ENCODE measurements around the gene LMTK3. TPM values are rescaled to one million over a fixed set of nuclear protein-coding genes. Genes with fewer than 3 reads are reported as not detected.

LMTK3 gene
- total RNA-seq, 1 donor from 2014 or later, result 0.02 TPM

DNA sequence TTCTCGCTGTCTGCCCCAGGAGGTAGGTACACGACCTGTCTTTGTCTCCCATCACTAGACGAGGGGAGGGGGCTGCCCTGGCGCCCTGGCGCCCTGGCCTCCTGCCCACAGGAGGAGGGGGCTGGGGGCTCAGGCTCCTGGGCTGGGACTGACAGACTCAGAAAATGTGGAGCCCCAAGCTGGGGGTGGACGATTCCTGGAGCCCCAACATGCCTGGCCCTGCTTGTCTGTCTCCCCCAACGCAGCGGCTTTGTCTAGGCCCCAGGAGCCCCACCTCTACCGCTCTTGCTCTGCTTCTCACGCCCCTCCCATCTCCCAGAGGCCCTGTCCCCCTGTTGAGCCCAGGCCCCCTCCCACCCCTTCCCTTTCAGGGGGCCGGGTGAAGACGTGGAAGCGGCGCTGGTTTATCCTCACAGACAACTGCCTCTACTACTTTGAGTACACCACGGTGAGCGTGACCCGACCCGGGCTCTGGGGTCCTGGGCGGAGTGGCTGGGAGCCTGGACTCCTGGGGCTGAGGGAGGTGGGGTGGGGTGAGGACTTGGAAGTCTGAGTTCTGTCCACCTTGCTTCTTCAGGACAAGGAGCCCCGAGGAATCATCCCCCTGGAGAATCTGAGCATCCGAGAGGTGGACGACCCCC is 33.8 kb downstream of the LMTK3 start:
- Histone ChIP-seq H4K20me1 (ENCODE audit: low read depth) (peaks cover 33% of the 10 kb centered on the region), H3K27ac (no peak overlapping the region), H2AFZ (replicated peaks) (no peak overlapping the region), H3K9ac (no peak overlapping the region), H3K27me3 (no peaks in the 10 kb centered on the region), H3F3A (ENCODE audit: low read depth) (peaks cover 30% of the 10 kb centered on the region), H3K9me3 (ENCODE audit: low read depth) (no peaks in the 10 kb centered on the region), H3K79me2 (ENCODE audit: low read depth) (no peaks in the 10 kb centered on the region), H3K4me3 (no peak overlapping the region), H3K4me1 (no peaks in the 10 kb centered on the region), H3K36me3 (no peaks in the 10 kb centered on the region), H3K4me2 (no peak overlapping the region)
- peaks cover 32% of the 10 kb centered on the region for H3K36me3 Mint-ChIP-seq
- peaks cover 19% of the 10 kb centered on the region for H3K27me3 Mint-ChIP-seq (ENCODE audit: insufficient read depth, low read depth)
- H3K4me3 Mint-ChIP-seq, result no peak overlapping the region
- H3K9me3 Mint-ChIP-seq, result no peaks in the 10 kb centered on the region
- TF ChIP-seq EZH2 (IDR thresholded peaks at IDR 0.05) (no peak), EZH2phosphoT487 (IDR thresholded peaks at IDR 0.05) (no peak)
- TF ChIP-seq, protein P1, sequence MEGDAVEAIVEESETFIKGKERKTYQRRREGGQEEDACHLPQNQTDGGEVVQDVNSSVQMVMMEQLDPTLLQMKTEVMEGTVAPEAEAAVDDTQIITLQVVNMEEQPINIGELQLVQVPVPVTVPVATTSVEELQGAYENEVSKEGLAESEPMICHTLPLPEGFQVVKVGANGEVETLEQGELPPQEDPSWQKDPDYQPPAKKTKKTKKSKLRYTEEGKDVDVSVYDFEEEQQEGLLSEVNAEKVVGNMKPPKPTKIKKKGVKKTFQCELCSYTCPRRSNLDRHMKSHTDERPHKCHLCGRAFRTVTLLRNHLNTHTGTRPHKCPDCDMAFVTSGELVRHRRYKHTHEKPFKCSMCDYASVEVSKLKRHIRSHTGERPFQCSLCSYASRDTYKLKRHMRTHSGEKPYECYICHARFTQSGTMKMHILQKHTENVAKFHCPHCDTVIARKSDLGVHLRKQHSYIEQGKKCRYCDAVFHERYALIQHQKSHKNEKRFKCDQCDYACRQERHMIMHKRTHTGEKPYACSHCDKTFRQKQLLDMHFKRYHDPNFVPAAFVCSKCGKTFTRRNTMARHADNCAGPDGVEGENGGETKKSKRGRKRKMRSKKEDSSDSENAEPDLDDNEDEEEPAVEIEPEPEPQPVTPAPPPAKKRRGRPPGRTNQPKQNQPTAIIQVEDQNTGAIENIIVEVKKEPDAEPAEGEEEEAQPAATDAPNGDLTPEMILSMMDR (IDR thresholded peaks at IDR 0.05), result no peak
- no peak overlapping the region for H3K27ac Mint-ChIP-seq
- DNase-seq (ENCODE audit: low spot score), result no peak
- peaks cover 15% of the 10 kb centered on the region for H3K4me1 Mint-ChIP-seq

GRCh38 chr19:48477067-48477685 is 34.5 kb downstream of the LMTK3 start:
- peaks cover 39% of the 10 kb centered on the region for H4K20me1 ChIP-seq (ENCODE audit: low read depth)
- no peak overlapping the region for H3K9ac ChIP-seq
- H3K27ac Mint-ChIP-seq, result no peak overlapping the region
- no peaks in the 10 kb centered on the region for H3K4me1 ChIP-seq
- no peak overlapping the region for H3K4me3 Mint-ChIP-seq
- no peak for DNase-seq (ENCODE audit: low spot score)
- H2AFZ ChIP-seq (replicated peaks), result no peak overlapping the region
- H3K36me3 Mint-ChIP-seq, result peaks cover 35% of the 10 kb centered on the region
- no peak overlapping the region for H3K27ac ChIP-seq
- no peaks in the 10 kb centered on the region for H3K9me3 Mint-ChIP-seq
- H3K4me3 ChIP-seq, result no peak overlapping the region
- no peaks in the 10 kb centered on the region for H3K79me2 ChIP-seq (ENCODE audit: low read depth)
- peaks cover 26% of the 10 kb centered on the region for H3F3A ChIP-seq (ENCODE audit: low read depth)
- TF ChIP-seq EZH2phosphoT487 (IDR thresholded peaks at IDR 0.05), result no peak
- TF ChIP-seq, protein P1 (IDR thresholded peaks at IDR 0.05), result no peak
- TF ChIP-seq EZH2 (IDR thresholded peaks at IDR 0.05), result no peak
- H3K4me1 Mint-ChIP-seq, result peaks cover 13% of the 10 kb centered on the region
- H3K9me3 ChIP-seq (ENCODE audit: low read depth), result no peaks in the 10 kb centered on the region
- H3K4me2 ChIP-seq, result no peak overlapping the region
- H3K27me3 Mint-ChIP-seq (ENCODE audit: insufficient read depth, low read depth), result peaks cover 18% of the 10 kb centered on the region
- H3K27me3 ChIP-seq, result no peaks in the 10 kb centered on the region
- H3K36me3 ChIP-seq, result no peaks in the 10 kb centered on the region

DNA sequence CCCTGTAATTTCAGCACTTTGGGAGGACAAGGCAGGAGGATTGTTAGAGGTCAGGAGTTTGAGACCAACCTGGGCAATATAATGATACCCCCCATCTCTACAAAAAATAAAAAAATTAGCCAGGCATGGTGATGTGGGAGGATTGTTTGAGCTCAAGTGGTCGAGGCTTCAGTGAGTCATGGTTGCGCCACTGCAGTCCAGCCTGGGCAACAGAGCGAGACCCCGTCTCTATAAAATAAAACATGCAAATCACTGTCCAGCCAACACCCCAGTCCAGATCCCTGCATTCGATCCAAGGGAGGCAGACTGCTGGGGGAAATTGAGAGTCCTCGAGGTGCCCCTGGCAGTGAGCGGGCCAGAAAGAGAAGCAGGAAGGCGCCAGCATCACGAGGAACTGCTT is 35.5 kb downstream of the LMTK3 start:
- Histone ChIP-seq H4K20me1 (ENCODE audit: low read depth) (peaks cover 49% of the 10 kb centered on the region), H3K4me2 (no peak overlapping the region), H3K9me3 (ENCODE audit: low read depth) (no peaks in the 10 kb centered on the region), H3K79me2 (ENCODE audit: low read depth) (peaks cover 9% of the 10 kb centered on the region), H3F3A (ENCODE audit: low read depth) (peaks cover 19% of the 10 kb centered on the region), H3K36me3 (peaks cover 4% of the 10 kb centered on the region), H3K9ac (no peak overlapping the region), H3K27ac (no peak overlapping the region), H2AFZ (replicated peaks) (no peak overlapping the region), H3K27me3 (no peaks in the 10 kb centered on the region), H3K4me1 (no peaks in the 10 kb centered on the region), H3K4me3 (no peak overlapping the region)
- H3K9me3 Mint-ChIP-seq, result no peaks in the 10 kb centered on the region
- H3K36me3 Mint-ChIP-seq, result peaks cover 38% of the 10 kb centered on the region
- H3K4me3 Mint-ChIP-seq, result no peak overlapping the region
- TF ChIP-seq EZH2phosphoT487 (IDR thresholded peaks at IDR 0.05), result no peak
- TF ChIP-seq, protein P1 (IDR thresholded peaks at IDR 0.05), result no peak
- TF ChIP-seq EZH2 (IDR thresholded peaks at IDR 0.05), result no peak
- peaks cover 10% of the 10 kb centered on the region for H3K4me1 Mint-ChIP-seq
- DNase-seq (ENCODE audit: low spot score), result no peak
- no peak overlapping the region for H3K27ac Mint-ChIP-seq
- H3K27me3 Mint-ChIP-seq (ENCODE audit: insufficient read depth, low read depth), result peaks cover 21% of the 10 kb centered on the region

Measured in neural progenitor cell (in vitro differentiated cells).